ENCODE results near the gene TTK.
A peak's percentile ranks its signal among the peaks of the same experiment; 100 is the strongest.

The TTK gene

GRCh38 chr6:79984261-79984660 lies 20.2 kb upstream of the TTK start:
- no peaks in the 10 kb centered on the region for H3K4me1 ChIP-seq (ENCODE audit: control insufficient read depth, insufficient read depth, low read length)
- CTCF ChIA-PET: interaction anchor here (0.9 to 2.3 kb wide), 2 partner anchors 8 to 35 kb away, joined by 3 to 7 read pairs; no protein-coding TSS in a partner anchor
- H3K27ac ChIP-seq (ENCODE audit: extremely low read depth, low read depth, low read length): no peak overlapping the region
- 0 out of 2 replicates have a peak, but pooled peaks have one; percentile 16 for TF ChIP-seq CTCF (tag by site-specific recombination; IDR thresholded peaks at IDR 0.05)
- TF ChIP-seq OSR2 (tag by site-specific recombination; IDR thresholded peaks at IDR 0.05): peak; percentile 44; the same call in 1 of the 2 replicates
- TF ChIP-seq GLI4 (tag by site-specific recombination; IDR thresholded peaks at IDR 0.05): no peak
- no peak for TF ChIP-seq ZNF169 (tag by site-specific recombination; IDR thresholded peaks at IDR 0.05)
- TF ChIP-seq ZNF645 (tag by site-specific recombination; IDR thresholded peaks at IDR 0.05): no peak
- no peak for TF ChIP-seq TCF7L2 (IDR thresholded peaks at IDR 0.05; ENCODE audit: borderline replicate concordance, low read depth, low read length)
- peak; percentile 49 for TF ChIP-seq ZNF140 (tag by site-specific recombination; IDR thresholded peaks at IDR 0.05)
- no peaks in the 10 kb centered on the region for H3K9me3 ChIP-seq (ENCODE audit: control insufficient read depth, insufficient read depth, low read depth, low read length)
- no peaks in the 10 kb centered on the region for H3K36me3 ChIP-seq (ENCODE audit: control insufficient read depth in 2 of 2, insufficient read depth in 1 of 2, low read length in 2 of 2)
- POLR2A ChIA-PET: interaction anchor here (1.7 kb wide), 1 partner anchor 20 kb away, joined by 7 read pairs; the partner anchor contains the start of gene TTK
- no peak overlapping the region for H3K4me3 ChIP-seq (ENCODE audit: low read depth, low read length)

GRCh38 chr6:79985128-79985527 lies 19.3 kb upstream of the TTK start:
- no peak for TF ChIP-seq ZBTB17 (tag by site-specific recombination; IDR thresholded peaks at IDR 0.05)
- TF ChIP-seq ZBTB6 (tag by site-specific recombination; IDR thresholded peaks at IDR 0.05): no peak
- TF ChIP-seq REST (tag by site-specific recombination; IDR thresholded peaks at IDR 0.05): no peak
- no peak for TF ChIP-seq ZNF777 (tag by site-specific recombination; IDR thresholded peaks at IDR 0.05; ENCODE audit: borderline replicate concordance)
- no peak for TF ChIP-seq ZNF549 (tag by site-specific recombination; IDR thresholded peaks at IDR 0.05)
- TF ChIP-seq ZNF350 (tag by site-specific recombination; IDR thresholded peaks at IDR 0.05): no peak
- no peak for TF ChIP-seq ZFP37 (tag by site-specific recombination; IDR thresholded peaks at IDR 0.05)
- no peak for TF ChIP-seq OVOL3 (tag by site-specific recombination; IDR thresholded peaks at IDR 0.05)
- ChIA-PET CTCF (interaction anchor here (2.3 kb wide), 1 partner anchor 36 kb away, joined by 7 read pairs; no protein-coding TSS in a partner anchor), POLR2A (interaction anchor here (1.7 kb wide), 1 partner anchor 19 kb away, joined by 7 read pairs; the partner anchor contains the start of gene TTK)
- Histone ChIP-seq H3K4me3 (ENCODE audit: low read depth, low read length) (no peak overlapping the region), H3K36me3 (ENCODE audit: control insufficient read depth in 2 of 2, insufficient read depth in 1 of 2, low read length in 2 of 2) (no peaks in the 10 kb centered on the region), H3K4me1 (ENCODE audit: control insufficient read depth, insufficient read depth, low read length) (no peaks in the 10 kb centered on the region), H3K27ac (ENCODE audit: extremely low read depth, low read depth, low read length) (no peak overlapping the region), H3K9me3 (ENCODE audit: control insufficient read depth, insufficient read depth, low read depth, low read length) (no peaks in the 10 kb centered on the region)

Data from HEK293 (cell line).